Measurements from ENCODE around the gene MYNN.

DNA sequence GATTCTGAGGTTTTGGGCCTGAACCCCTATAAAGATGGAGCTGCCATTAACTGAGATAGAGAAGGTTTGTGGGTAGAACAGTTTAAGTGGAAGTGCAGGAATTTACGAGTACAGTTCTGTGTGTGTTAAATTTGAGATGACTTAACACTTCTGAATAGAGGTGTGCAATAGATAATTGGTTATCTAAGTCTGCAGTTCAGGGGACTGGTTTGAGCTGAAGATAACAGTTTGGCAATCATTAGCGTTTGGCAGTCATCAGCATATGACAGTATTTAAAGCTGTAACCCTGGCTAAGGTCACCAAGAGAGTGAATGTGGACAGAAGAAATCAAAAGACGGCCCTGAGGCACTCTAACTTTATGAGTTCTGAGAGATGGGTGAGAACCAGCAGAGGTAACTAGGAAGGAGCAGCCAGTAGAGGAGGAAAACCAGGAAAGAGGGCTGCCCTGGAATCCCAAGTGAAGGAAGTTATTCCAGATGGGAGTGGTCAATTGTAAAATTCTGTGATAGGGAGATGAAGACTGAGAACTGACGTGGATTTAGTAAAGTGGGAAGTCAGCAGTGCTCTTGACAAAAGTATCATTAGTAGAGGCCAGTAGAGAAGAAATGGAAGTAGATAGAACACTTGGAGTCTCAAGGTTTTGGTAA is 8.1 kb downstream of the MYNN start:
- no peak for TF ChIP-seq POLR2A (IDR thresholded peaks at IDR 0.05)
- TF ChIP-seq, protein P1, sequence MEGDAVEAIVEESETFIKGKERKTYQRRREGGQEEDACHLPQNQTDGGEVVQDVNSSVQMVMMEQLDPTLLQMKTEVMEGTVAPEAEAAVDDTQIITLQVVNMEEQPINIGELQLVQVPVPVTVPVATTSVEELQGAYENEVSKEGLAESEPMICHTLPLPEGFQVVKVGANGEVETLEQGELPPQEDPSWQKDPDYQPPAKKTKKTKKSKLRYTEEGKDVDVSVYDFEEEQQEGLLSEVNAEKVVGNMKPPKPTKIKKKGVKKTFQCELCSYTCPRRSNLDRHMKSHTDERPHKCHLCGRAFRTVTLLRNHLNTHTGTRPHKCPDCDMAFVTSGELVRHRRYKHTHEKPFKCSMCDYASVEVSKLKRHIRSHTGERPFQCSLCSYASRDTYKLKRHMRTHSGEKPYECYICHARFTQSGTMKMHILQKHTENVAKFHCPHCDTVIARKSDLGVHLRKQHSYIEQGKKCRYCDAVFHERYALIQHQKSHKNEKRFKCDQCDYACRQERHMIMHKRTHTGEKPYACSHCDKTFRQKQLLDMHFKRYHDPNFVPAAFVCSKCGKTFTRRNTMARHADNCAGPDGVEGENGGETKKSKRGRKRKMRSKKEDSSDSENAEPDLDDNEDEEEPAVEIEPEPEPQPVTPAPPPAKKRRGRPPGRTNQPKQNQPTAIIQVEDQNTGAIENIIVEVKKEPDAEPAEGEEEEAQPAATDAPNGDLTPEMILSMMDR (IDR thresholded peaks at IDR 0.05 in 4 of 5, conservative IDR thresholded peaks at IDR 0.05 in 1 of 5), result no peak
